GM23248 (cell line): ENCODE results near the gene GRK3. TPM values are rescaled to one million over a fixed set of nuclear protein-coding genes. Genes with fewer than 3 reads are reported as not detected.

Experiments used
- DNase-seq: peaks from one replicate; pipeline ENCODE4 v3.0.0-alpha.2; 2015
- H2AFZ ChIP-seq: fragments of 200-600 bp; sonication (generic); 2 replicates; pipeline ENCODE4 v1.6.1; 2016; ENCODE audit warnings: antibody characterized with exemption
- H3F3A ChIP-seq: fragments of 200-600 bp; sonication (generic); 2 replicates; pipeline ENCODE4 v1.6.1; 2016; ENCODE audit warnings: mild to moderate bottlenecking, antibody characterized with exemption, mixed run types; ENCODE audit not compliant: insufficient read depth
- H3K27ac ChIP-seq: fragments of 200-600 bp; sonication (generic); 2 replicates; pipeline ENCODE4 v1.5.1; 2016; ENCODE audit warnings: mild to moderate bottlenecking
- H3K27me3 ChIP-seq: fragments of 200-600 bp; sonication (generic); replicated peaks from 2 replicates; pipeline ENCODE4 v1.6.1; 2016; ENCODE audit warnings: mild to moderate bottlenecking; ENCODE audit not compliant: insufficient read depth
- H3K36me3 ChIP-seq: fragments of 200-600 bp; sonication (generic); 2 replicates; pipeline ENCODE4 v1.6.1; 2016; ENCODE audit warnings: low read depth, mild to moderate bottlenecking
- H3K4me1 ChIP-seq: fragments of 200-600 bp; sonication (generic); 2 replicates; pipeline ENCODE4 v1.6.1; 2016; ENCODE audit warnings: mild to moderate bottlenecking; ENCODE audit not compliant: insufficient read depth
- H3K4me2 ChIP-seq: fragments of 200-600 bp; sonication (generic); one replicate; pipeline ENCODE4 v1.6.1; 2016; ENCODE audit warnings: mild to moderate bottlenecking; ENCODE audit not compliant: unreplicated experiment
- H3K4me3 ChIP-seq: fragments of 200-600 bp; sonication (generic); 2 replicates; pipeline ENCODE4 v1.5.1; 2016; ENCODE audit warnings: mild to moderate bottlenecking
- H3K79me2 ChIP-seq: fragments of 200-600 bp; sonication (generic); 2 replicates; pipeline ENCODE4 v1.6.1; 2016; ENCODE audit warnings: mild to moderate bottlenecking; ENCODE audit not compliant: insufficient read depth
- H3K9ac ChIP-seq: fragments of 200-600 bp; sonication (generic); 2 replicates; pipeline ENCODE4 v1.6.1; 2016; ENCODE audit warnings: mild to moderate bottlenecking
- H3K9me2 ChIP-seq: fragments of 200-600 bp; sonication (generic); 2 replicates; pipeline ENCODE4 v1.6.1; 2016; ENCODE audit warnings: mixed run types, mild to moderate bottlenecking, moderate library complexity; ENCODE audit not compliant: insufficient read depth
- H3K9me3 ChIP-seq: fragments of 200-600 bp; sonication (generic); one replicate; pipeline ENCODE4 v1.6.1; 2017; ENCODE audit warnings: low read depth
- H4K20me1 ChIP-seq: fragments of 200-600 bp; sonication (generic); 2 replicates; pipeline ENCODE4 v1.6.0; 2016; ENCODE audit not compliant: insufficient read depth
- EZH2 ChIP-seq: fragments of 200-600 bp; sonication (generic); IDR thresholded peaks from 2 replicates; pipeline ENCODE4 v1.6.1; 2018; ENCODE audit warnings: antibody characterized with exemption, mild to moderate bottlenecking; ENCODE audit not compliant: insufficient read depth, poor library complexity, severe bottlenecking
- EZH2phosphoT487 ChIP-seq: fragments of 200-600 bp; sonication (generic); IDR thresholded peaks from 2 replicates; pipeline ENCODE4 v1.6.1; 2018; ENCODE audit warnings: antibody characterized with exemption, moderate library complexity, mild to moderate bottlenecking, low read depth; ENCODE audit not compliant: insufficient read depth
- WGBS, 2 experiments: methylation state at CpG; one replicate each; pipeline ENCODE4 v1.1.6; 2015 to 2017; ENCODE audit warnings: low lambda C conversion rate in 2 of 2, low coverage in 1 of 2; ENCODE audit errors: missing lambda C conversion rate in 2 of 2; 5-methylcytosine and 5-hydroxymethylcytosine counted together
- in situ Hi-C: fragments of 300-500 bp; cut with MboI; formaldehyde crosslinking; loops from 2 replicates; pipeline ENCODE4 v1.15.0; 2020
- polyA plus RNA-seq: library from polyadenylated mRNA; unstranded; fragments of >200 nt; fragmentation: Nextera tagmentation; extraction: Ambion mirVana; gene quantifications from 2 replicates; pipeline ENCODE4 v1.2.1, GENCODE V29; 2016
- total RNA-seq: library from RNA; depleted of rRNA; stranded (reverse); fragments of >200 nt; shearing (Covaris generic); gene quantifications from 2 replicates; pipeline ENCODE4 v1.2.3, GENCODE V29; 2014

GRK3 gene
- total and polyA plus RNA-seq, 2 experiments from 2014 or later, result 0.08 to 0.11 TPM

DNA sequence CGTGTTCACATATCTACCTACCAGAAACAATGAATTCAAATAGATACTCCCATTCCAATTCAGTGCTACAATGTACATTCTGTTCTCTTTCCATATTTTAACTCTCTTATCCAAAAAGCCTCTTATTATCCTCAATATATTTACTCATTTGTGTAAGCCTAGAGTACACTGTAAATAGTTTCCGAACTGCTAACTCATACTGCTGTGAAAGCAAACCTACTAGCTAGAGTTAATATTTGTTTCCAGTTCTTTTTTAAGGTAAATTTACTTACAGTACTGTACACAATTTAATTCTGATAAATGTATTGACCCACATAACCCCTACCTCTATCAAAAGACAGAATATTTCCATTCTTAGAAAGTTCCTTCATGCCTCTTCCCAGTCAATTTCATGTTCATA lies 71.8 kb downstream of the GRK3 start:
- Histone ChIP-seq H3K4me3 (no peak overlapping the region), H3K27me3 (no peaks in the 10 kb centered on the region), H3K4me1 (no peaks in the 10 kb centered on the region), H3K27ac (no peak overlapping the region), H3K79me2 (no peaks in the 10 kb centered on the region), H2AFZ (no peak overlapping the region), H3K9me2 (no peaks in the 10 kb centered on the region), H3K36me3 (no peaks in the 10 kb centered on the region), H3F3A (no peaks in the 10 kb centered on the region), H3K9ac (no peak overlapping the region), H4K20me1 (no peaks in the 10 kb centered on the region), H3K4me2 (no peak overlapping the region), H3K9me3 (no peaks in the 10 kb centered on the region)
- no peak for DNase-seq
- in situ Hi-C loops, result no loop called here
- TF ChIP-seq EZH2phosphoT487 (no peak), EZH2 (no peak)
- 76 to 80% methylated on average over 2 of the region's 2 CpGs for WGBS, 2 experiments

DNA sequence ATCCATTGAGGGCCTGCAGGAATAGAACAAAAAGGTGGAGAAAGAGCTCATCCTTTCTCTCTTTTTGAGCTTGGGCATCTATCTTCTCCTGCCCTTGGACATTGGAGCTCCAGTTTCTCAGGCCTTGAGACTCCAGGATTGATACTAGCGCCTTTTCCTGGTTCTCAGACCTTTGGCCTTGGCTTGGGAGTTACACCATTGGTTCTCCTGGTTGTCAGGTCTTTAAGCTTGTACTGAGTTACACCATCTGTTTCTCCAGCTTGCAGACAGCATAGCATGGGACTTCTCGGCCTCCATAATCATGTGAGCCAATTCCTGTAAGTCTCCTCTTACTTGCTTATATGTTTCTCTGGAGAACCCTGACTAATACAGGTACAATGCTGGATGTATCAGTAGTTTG lies 72.6 kb downstream of the GRK3 start:
- TF ChIP-seq EZH2, result no peak
- TF ChIP-seq EZH2phosphoT487, result no peak
- Histone ChIP-seq H2AFZ (no peak overlapping the region), H3K27me3 (no peaks in the 10 kb centered on the region), H3K9me3 (no peaks in the 10 kb centered on the region), H3K9ac (no peak overlapping the region), H3K79me2 (no peaks in the 10 kb centered on the region), H3K36me3 (no peaks in the 10 kb centered on the region), H3K4me3 (no peak overlapping the region), H3K4me2 (no peak overlapping the region), H3K4me1 (no peaks in the 10 kb centered on the region), H3K9me2 (no peaks in the 10 kb centered on the region), H3F3A (no peaks in the 10 kb centered on the region), H4K20me1 (no peaks in the 10 kb centered on the region), H3K27ac (no peak overlapping the region)
- whole genome bisulfite sequencing, 2 experiments, result 20 to 23% methylated on average over 2 of the region's 2 CpGs
- in situ Hi-C loops, result no loop called here
- DNase-seq, result no peak

DNA sequence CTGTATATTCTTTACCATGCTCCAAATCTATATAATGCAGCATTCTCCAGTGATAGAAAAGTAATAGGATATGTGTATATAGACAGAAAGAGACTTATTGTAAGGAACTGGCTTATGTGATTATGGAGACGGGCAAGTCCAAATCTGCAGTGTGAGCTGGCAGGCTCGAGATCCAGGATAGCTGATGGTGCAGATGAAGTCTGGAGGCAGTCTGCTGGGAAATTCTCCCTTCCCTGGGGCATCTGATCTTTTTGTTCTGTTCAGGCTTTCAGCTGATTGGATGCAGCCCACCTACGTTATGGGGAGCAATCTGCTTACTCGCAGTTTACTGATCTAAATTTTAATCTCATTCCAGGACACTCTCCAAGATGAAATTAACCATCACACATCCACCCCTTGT lies 73.2 kb downstream of the GRK3 start:
- Histone ChIP-seq H3K9ac (no peak overlapping the region), H3K4me2 (no peak overlapping the region), H3K9me2 (no peaks in the 10 kb centered on the region), H2AFZ (no peak overlapping the region), H3K27ac (no peak overlapping the region), H3K4me1 (no peaks in the 10 kb centered on the region), H4K20me1 (no peaks in the 10 kb centered on the region), H3K9me3 (no peaks in the 10 kb centered on the region), H3F3A (no peaks in the 10 kb centered on the region), H3K79me2 (no peaks in the 10 kb centered on the region), H3K36me3 (no peaks in the 10 kb centered on the region), H3K4me3 (no peak overlapping the region), H3K27me3 (no peaks in the 10 kb centered on the region)
- 70 to 74% methylated on average over 4 of the region's 4 CpGs for WGBS, 2 experiments
- TF ChIP-seq EZH2, result no peak
- no peak for TF ChIP-seq EZH2phosphoT487
- DNase-seq, result no peak
- in situ Hi-C loops, result no loop called here

DNA sequence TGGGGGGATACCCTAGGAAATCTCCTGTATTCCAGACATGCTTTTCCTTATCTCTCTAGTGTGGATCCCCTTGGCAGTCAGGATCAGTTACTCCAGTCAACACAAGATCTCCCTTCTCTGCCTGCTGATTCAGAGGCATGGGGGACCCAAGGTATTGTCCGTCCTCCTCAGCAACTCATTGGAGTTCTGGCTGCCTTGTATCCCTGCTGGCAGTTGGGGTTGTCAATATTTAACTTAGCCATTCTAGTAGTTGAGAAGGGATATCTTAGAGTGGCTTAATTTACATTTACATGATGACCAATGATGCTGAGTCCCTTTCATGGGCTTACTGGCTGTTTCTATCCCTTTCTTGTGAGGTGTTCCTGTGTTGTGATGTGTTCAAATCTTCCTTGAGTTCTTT lies 74.2 kb downstream of the GRK3 start:
- Histone ChIP-seq H3K4me1 (no peaks in the 10 kb centered on the region), H3K9ac (no peak overlapping the region), H3K9me3 (no peaks in the 10 kb centered on the region), H3K27me3 (no peaks in the 10 kb centered on the region), H3K4me3 (no peak overlapping the region), H3F3A (no peaks in the 10 kb centered on the region), H3K79me2 (no peaks in the 10 kb centered on the region), H3K36me3 (no peaks in the 10 kb centered on the region), H4K20me1 (no peaks in the 10 kb centered on the region), H2AFZ (no peak overlapping the region), H3K27ac (no peak overlapping the region), H3K4me2 (no peak overlapping the region), H3K9me2 (no peaks in the 10 kb centered on the region)
- TF ChIP-seq EZH2phosphoT487, result no peak
- no peak for TF ChIP-seq EZH2
- in situ Hi-C loops, result no loop called here
- WGBS, 2 experiments, result 47 to 52% methylated on average over 1 of the region's 1 CpG
- no peak for DNase-seq

DNA sequence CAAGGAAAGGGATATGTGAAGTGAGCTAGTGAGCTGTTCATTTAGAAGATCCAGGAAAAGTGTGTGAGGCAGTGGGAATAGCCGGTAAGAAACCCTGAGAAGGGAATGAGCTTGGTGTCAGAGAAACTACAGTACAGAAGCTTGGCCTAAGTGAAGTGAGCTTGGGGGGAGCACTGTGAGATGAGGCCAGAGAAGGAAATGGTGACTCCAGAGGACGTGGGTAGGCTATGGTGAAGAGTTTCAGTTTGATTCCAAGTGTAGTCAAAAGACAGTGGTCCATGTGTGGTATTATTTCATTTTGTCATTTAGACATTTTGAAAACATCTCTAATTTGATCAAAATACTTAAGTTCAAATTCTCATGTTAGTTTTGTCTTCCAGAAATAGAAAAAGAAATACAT lies 77.2 kb downstream of the GRK3 start:
- DNase-seq, result no peak
- Histone ChIP-seq H3K9ac (no peak overlapping the region), H3K27ac (no peak overlapping the region), H2AFZ (no peak overlapping the region), H3K9me2 (no peaks in the 10 kb centered on the region), H4K20me1 (no peaks in the 10 kb centered on the region), H3F3A (no peaks in the 10 kb centered on the region), H3K79me2 (no peaks in the 10 kb centered on the region), H3K4me3 (no peak overlapping the region), H3K4me1 (no peaks in the 10 kb centered on the region), H3K4me2 (no peak overlapping the region), H3K36me3 (no peaks in the 10 kb centered on the region), H3K27me3 (no peaks in the 10 kb centered on the region), H3K9me3 (no peaks in the 10 kb centered on the region)
- in situ Hi-C loops, result no loop called here
- 60 to 62% methylated on average over 2 of the region's 2 CpGs for WGBS, 2 experiments
- TF ChIP-seq EZH2phosphoT487, result no peak
- no peak for TF ChIP-seq EZH2
